Thyroid gland (tissue), 4 donors: ENCODE measurements around the gene ADAMTS2.

ENCODE experiments used
- POLR2A ChIP-seq, 2 donors: fragments of 450-650 bp; IDR thresholded peaks; one replicate each; pipeline ENCODE4 v1.6.1; 2017; ENCODE audit warnings: antibody characterized with exemption in 2 of 2, mild to moderate bottlenecking in 2 of 2, moderate library complexity in 1 of 2
- TF ChIP-seq, protein P1 (sequence below), 6 experiments: fragments of 200-600 bp in 3 of 6; fragments of 450-650 bp in 3 of 6; sonication (generic) in 3 of 6; IDR thresholded peaks; one replicate each; pipeline ENCODE4 v1.5.1; 2016 to 2019; ENCODE audit warnings: antibody characterized with exemption in 6 of 6, mild to moderate bottlenecking in 2 of 6, inconsistent platforms in 1 of 6, moderate library complexity in 1 of 6

DNA sequence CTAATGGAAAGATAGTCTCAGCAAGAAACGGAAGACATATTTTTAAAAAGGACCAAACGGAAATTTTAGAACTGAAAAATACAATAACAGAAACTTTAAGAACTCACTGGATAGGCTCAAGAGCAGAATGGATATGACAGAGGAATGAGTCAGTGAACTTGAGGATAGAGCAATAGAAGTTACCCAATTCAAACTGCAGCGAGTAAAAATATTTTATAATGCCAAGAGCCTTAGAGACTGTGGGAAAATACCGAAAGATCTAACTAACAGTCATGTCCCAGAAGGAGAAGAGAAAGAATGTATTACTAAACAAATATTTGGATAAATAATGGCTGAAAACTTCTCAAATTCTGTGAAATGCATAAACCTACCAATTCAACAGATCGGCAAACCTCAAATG, 40.8 kb downstream of the ADAMTS2 start:
- TF ChIP-seq, protein P1, sequence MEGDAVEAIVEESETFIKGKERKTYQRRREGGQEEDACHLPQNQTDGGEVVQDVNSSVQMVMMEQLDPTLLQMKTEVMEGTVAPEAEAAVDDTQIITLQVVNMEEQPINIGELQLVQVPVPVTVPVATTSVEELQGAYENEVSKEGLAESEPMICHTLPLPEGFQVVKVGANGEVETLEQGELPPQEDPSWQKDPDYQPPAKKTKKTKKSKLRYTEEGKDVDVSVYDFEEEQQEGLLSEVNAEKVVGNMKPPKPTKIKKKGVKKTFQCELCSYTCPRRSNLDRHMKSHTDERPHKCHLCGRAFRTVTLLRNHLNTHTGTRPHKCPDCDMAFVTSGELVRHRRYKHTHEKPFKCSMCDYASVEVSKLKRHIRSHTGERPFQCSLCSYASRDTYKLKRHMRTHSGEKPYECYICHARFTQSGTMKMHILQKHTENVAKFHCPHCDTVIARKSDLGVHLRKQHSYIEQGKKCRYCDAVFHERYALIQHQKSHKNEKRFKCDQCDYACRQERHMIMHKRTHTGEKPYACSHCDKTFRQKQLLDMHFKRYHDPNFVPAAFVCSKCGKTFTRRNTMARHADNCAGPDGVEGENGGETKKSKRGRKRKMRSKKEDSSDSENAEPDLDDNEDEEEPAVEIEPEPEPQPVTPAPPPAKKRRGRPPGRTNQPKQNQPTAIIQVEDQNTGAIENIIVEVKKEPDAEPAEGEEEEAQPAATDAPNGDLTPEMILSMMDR (IDR thresholded peaks at IDR 0.05), result no peak
- TF ChIP-seq POLR2A (IDR thresholded peaks at IDR 0.05), result no peak
